Measurements from ENCODE around the gene CCR3. TPM values are rescaled to one million over a fixed set of nuclear protein-coding genes. Genes with fewer than 3 reads are reported as not detected.

CCR3 gene
- total RNA-seq, 1 experiment from 2014 or later: not detected

- no peaks in the 10 kb centered on the region for H3K4me1 ChIP-seq (ENCODE audit: control insufficient read depth, insufficient read depth, low read length)
- CTCF ChIA-PET: no interaction called here
Measured at GRCh38 chr3:46278816-46279672, 36.8 kb downstream of the CCR3 start.

More at GRCh38 chr3:46278816-46279672, 36.8 kb downstream of the CCR3 start:
- Histone ChIP-seq H3K4me3 (ENCODE audit: low read depth in 2 of 2, low read length in 2 of 2) (no peak overlapping the region), H3K9me3 (ENCODE audit: control insufficient read depth, insufficient read depth, low read depth, low read length) (no peaks in the 10 kb centered on the region), H3K36me3 (ENCODE audit: control insufficient read depth, insufficient read depth, low read length) (no peaks in the 10 kb centered on the region), H3K27me3 (ENCODE audit: control insufficient read depth, insufficient read depth, low read length) (no peaks in the 10 kb centered on the region), H3K27ac (ENCODE audit: low read length) (no peak overlapping the region)
- DNase-seq (ENCODE audit: low read depth, low spot score): no peak
- POLR2A ChIA-PET: no interaction called here
- intact Hi-C loops (cut with micrococcal nuclease; ENCODE audit: unreplicated experiment): no loop called here
- TF ChIP-seq POLR2AphosphoS5 (IDR thresholded peaks at IDR 0.05; ENCODE audit: low read depth, low read length) (no peak), TCF7L2 (IDR thresholded peaks at IDR 0.05; ENCODE audit: low read depth, low read length) (no peak), CTCF (IDR thresholded peaks at IDR 0.05) (no peak), REST (IDR thresholded peaks at IDR 0.05; ENCODE audit: insufficient read depth in 1 of 2, low read depth in 2 of 2, low read length in 1 of 2) (no peak), SIN3A (IDR thresholded peaks at IDR 0.05; ENCODE audit: borderline replicate concordance, insufficient read depth, low read depth, low read length) (no peak)
- no TSS peak for BruUV-seq (replicated peaks)
- no peak for ATAC-seq
- in situ Hi-C loops (cut with HindIII; ENCODE audit: low pct_unique_long_range_greater_than_20kb, low sequenced_read_pairs): no loop called here

Data from Panc1 (cell line).